Hepatocyte (in vitro differentiated cells): ENCODE measurements around the gene EID3.

Experiments used
- EZH2 ChIP-seq: fragments of 200-600 bp; sonication (generic); IDR thresholded peaks from 2 replicates; pipeline ENCODE4 v1.6.1; 2016; ENCODE audit warnings: antibody characterized with exemption, mild to moderate bottlenecking, borderline replicate concordance
- TF ChIP-seq, protein P1 (sequence below): fragments of 200-600 bp; sonication (generic); IDR thresholded peaks from 2 replicates; pipeline ENCODE4 v1.5.1; 2016; ENCODE audit warnings: antibody characterized with exemption, mild to moderate bottlenecking; ENCODE audit not compliant: poor library complexity

DNA sequence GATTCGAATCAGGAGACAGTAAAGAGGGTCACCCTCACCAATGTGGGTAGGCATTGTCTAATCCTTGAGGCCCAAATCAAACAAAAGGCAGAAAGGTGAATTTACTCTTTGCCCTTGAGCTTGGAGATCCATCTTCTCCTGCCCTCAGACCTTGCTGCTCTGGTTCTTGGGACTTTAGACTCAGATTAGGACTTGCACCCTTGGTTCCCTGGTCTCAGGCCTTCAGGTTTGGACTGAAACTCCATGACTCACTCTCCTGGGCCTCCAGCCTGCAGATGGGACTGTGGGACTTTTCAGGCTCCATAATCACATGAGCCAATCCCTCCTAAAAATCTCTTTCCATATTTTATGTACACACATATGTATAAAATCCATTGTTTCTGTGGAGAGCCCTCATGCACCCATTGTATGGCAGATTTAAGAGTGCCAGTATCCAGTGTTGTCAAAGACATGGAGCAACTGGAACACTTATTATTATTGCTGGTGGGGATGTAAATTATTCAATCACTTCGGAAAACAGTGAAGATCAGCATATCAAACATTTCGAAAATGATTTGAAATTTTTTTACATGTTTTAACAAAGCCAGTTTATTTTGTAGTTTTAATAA lies 48.7 kb downstream of the EID3 start:
- TF ChIP-seq, protein P1, sequence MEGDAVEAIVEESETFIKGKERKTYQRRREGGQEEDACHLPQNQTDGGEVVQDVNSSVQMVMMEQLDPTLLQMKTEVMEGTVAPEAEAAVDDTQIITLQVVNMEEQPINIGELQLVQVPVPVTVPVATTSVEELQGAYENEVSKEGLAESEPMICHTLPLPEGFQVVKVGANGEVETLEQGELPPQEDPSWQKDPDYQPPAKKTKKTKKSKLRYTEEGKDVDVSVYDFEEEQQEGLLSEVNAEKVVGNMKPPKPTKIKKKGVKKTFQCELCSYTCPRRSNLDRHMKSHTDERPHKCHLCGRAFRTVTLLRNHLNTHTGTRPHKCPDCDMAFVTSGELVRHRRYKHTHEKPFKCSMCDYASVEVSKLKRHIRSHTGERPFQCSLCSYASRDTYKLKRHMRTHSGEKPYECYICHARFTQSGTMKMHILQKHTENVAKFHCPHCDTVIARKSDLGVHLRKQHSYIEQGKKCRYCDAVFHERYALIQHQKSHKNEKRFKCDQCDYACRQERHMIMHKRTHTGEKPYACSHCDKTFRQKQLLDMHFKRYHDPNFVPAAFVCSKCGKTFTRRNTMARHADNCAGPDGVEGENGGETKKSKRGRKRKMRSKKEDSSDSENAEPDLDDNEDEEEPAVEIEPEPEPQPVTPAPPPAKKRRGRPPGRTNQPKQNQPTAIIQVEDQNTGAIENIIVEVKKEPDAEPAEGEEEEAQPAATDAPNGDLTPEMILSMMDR: no peak
- TF ChIP-seq EZH2: no peak
